Parathyroid adenoma (tissue), 2 donors: ENCODE results near the gene WBP2.

Source experiments
- H2AFZ ChIP-seq: fragments of 300-600 bp; sonication (generic); one replicate; pipeline ENCODE4 v1.7.0; 2017; ENCODE audit warnings: antibody characterized with exemption, mild to moderate bottlenecking
- H3K27ac ChIP-seq: fragments of 300-600 bp; sonication (generic); one replicate; pipeline ENCODE4 v1.7.0; 2017
- H3K27me3 ChIP-seq: fragments of 300-600 bp; sonication (generic); one replicate; pipeline ENCODE4 v1.7.0; 2017; ENCODE audit warnings: low read length; ENCODE audit not compliant: control insufficient read depth, insufficient read depth
- H3K36me3 ChIP-seq: fragments of 300-600 bp; sonication (generic); one replicate; pipeline ENCODE4 v1.7.0; 2017; ENCODE audit warnings: low read length; ENCODE audit not compliant: control insufficient read depth, insufficient read depth
- H3K4me1 ChIP-seq: fragments of 300-600 bp; sonication (generic); one replicate; pipeline ENCODE4 v1.7.0; 2017; ENCODE audit warnings: control low read depth
- H3K4me2 ChIP-seq: fragments of 300-600 bp; sonication (generic); one replicate; pipeline ENCODE4 v1.7.0; 2017; ENCODE audit warnings: low read length
- H3K4me3 ChIP-seq: fragments of 300-600 bp; sonication (generic); one replicate; pipeline ENCODE4 v1.7.0; 2017; ENCODE audit warnings: low read depth, low read length
- H3K79me2 ChIP-seq: fragments of 300-600 bp; sonication (generic); one replicate; pipeline ENCODE4 v1.7.0; 2017; ENCODE audit warnings: control low read depth
- H3K9ac ChIP-seq: fragments of 300-600 bp; sonication (generic); one replicate; pipeline ENCODE4 v1.7.0; 2017; ENCODE audit warnings: mild to moderate bottlenecking
- H3K9me3 ChIP-seq: fragments of 300-600 bp; sonication (generic); one replicate; pipeline ENCODE4 v1.7.0; 2017; ENCODE audit warnings: low read length; ENCODE audit not compliant: control insufficient read depth
- TF ChIP-seq, protein P1 (sequence below): fragments of 300-600 bp; sonication (generic); IDR thresholded peaks from one replicate; pipeline ENCODE4 v1.7.0; 2017; ENCODE audit warnings: antibody characterized with exemption, mild to moderate bottlenecking
- donor health status: primary hyperparathyroidism.

WBP2 gene

DNA sequence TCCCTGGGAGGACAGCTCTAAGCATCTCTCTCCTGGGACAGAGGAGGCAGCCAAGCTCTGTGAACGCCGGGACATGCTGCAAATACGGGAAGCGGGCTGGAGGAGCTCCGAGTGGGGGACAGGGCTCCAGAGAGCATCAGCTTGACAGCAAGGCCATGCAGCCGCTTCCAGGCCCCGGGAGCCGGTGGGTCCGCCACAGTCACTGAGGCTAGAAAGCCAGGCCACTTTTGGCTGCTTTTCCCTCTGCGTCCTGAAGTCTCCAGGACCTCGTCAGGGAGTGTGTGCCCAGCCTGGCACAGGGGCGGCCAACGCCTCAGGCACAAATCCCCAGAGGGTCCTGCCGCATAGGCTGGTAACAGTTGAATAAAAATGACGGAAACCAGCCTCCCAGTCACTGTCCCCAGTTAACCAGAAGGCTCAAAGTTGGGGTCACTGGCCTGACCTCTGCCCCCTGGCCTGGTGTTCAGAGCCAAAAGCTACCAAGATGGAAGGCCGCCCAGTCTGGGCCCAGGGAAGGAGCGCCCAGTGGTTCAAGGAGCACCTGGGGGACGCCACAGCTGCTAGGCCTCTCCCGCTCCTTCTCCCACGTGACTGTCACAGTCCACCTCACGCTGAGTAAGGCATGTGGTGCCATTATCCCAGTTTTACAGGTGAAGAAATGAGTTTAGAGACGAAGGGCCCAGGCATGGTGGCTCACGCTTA is 44.8 kb upstream of the WBP2 start:
- no peaks in the 10 kb centered on the region for H3K27me3 ChIP-seq
- no peak overlapping the region for H3K4me2 ChIP-seq
- H3K9ac ChIP-seq: no peak overlapping the region
- peaks cover 21% of the 10 kb centered on the region for H3K79me2 ChIP-seq
- H3K36me3 ChIP-seq: no peaks in the 10 kb centered on the region
- no peak overlapping the region for H3K4me3 ChIP-seq
- H2AFZ ChIP-seq: no peak overlapping the region
- TF ChIP-seq, protein P1, sequence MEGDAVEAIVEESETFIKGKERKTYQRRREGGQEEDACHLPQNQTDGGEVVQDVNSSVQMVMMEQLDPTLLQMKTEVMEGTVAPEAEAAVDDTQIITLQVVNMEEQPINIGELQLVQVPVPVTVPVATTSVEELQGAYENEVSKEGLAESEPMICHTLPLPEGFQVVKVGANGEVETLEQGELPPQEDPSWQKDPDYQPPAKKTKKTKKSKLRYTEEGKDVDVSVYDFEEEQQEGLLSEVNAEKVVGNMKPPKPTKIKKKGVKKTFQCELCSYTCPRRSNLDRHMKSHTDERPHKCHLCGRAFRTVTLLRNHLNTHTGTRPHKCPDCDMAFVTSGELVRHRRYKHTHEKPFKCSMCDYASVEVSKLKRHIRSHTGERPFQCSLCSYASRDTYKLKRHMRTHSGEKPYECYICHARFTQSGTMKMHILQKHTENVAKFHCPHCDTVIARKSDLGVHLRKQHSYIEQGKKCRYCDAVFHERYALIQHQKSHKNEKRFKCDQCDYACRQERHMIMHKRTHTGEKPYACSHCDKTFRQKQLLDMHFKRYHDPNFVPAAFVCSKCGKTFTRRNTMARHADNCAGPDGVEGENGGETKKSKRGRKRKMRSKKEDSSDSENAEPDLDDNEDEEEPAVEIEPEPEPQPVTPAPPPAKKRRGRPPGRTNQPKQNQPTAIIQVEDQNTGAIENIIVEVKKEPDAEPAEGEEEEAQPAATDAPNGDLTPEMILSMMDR: no peak
- no peaks in the 10 kb centered on the region for H3K9me3 ChIP-seq
- peaks cover 12% of the 10 kb centered on the region for H3K4me1 ChIP-seq
- H3K27ac ChIP-seq: no peak overlapping the region

DNA sequence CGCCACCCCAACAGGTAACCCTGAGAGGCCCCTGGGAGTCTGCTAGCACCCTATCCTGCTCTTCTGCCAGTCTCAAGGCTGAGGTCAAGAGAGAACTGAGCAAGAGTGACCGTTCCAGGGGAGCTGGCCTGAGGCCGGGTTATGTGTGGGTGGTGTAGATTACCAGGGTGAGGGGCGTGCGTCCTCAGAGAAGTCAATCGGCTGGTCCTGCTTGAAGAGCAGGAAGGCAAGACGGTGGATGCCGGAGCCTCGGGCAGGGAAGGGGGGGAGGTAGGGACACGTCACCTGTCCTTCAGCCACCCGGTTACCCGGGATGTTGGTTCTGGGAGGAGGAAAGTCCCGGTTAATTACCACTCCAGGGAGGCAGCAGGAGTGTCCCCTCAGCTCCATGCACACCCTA is 44.2 kb upstream of the WBP2 start:
- Histone ChIP-seq H3K79me2 (peaks cover 21% of the 10 kb centered on the region), H2AFZ (no peak overlapping the region)
- TF ChIP-seq, protein P1: no peak

DNA sequence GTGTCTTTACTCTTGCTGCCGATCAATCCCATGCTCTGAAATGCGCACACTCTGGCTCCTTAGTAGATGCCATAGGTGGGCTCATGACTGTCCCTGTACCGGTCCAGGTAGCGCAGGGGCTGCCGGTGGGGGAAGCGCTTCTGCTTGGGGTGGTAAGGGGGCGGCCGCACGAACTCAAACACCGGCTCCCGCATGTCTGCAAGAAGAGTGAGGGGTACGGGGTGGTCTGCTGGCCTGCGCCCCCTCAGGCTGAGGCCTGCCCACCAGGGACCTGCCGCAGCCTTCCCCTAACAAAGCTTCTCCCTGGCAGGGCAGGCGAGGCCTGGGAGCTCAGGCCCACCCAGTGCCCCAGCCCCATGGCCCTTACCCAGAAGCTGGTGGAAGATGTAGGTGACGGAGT is 43.7 kb upstream of the WBP2 start:
- no peak overlapping the region for H3K9ac ChIP-seq
- H2AFZ ChIP-seq: no peak overlapping the region
- H3K4me3 ChIP-seq: no peak overlapping the region
- H3K27me3 ChIP-seq: no peaks in the 10 kb centered on the region
- H3K9me3 ChIP-seq: no peaks in the 10 kb centered on the region
- H3K4me1 ChIP-seq: peaks cover 11% of the 10 kb centered on the region
- no peaks in the 10 kb centered on the region for H3K36me3 ChIP-seq
- no peak overlapping the region for H3K27ac ChIP-seq
- H3K79me2 ChIP-seq: peaks cover 21% of the 10 kb centered on the region
- H3K4me2 ChIP-seq: no peak overlapping the region
- TF ChIP-seq, protein P1: no peak

More for the DNA sequence above, 44.2 kb upstream of the WBP2 start:
- Histone ChIP-seq H3K4me1 (peaks cover 12% of the 10 kb centered on the region), H3K9ac (no peak overlapping the region), H3K9me3 (no peaks in the 10 kb centered on the region), H3K36me3 (no peaks in the 10 kb centered on the region), H3K27ac (no peak overlapping the region), H3K4me3 (no peak overlapping the region), H3K27me3 (no peaks in the 10 kb centered on the region), H3K4me2 (no peak overlapping the region)

DNA sequence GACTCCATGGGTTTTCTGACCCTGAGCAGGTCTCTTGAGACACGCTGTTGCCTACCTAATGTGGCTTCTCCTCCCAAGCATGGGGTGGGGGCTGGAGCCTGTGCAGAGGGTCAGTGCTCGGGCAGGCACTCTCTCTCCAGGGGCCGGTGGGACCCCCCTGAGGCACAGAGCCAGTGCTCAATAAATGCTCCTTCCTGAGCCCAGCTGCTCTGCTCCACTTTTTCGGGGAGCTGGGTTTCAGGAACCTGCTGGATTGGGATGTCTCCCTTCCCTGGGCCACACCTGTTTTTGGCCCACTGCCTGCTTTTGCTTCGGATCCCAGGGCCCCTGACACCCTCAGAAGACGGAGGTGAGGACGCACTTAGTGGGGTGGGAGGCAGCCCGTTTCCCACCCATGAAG is 42.9 kb upstream of the WBP2 start:
- Histone ChIP-seq H3K9ac (no peak overlapping the region), H3K27ac (no peak overlapping the region), H3K27me3 (no peaks in the 10 kb centered on the region), H2AFZ (no peak overlapping the region), H3K4me3 (no peak overlapping the region), H3K4me2 (no peak overlapping the region), H3K4me1 (peaks cover 9% of the 10 kb centered on the region), H3K9me3 (no peaks in the 10 kb centered on the region), H3K79me2 (peaks cover 19% of the 10 kb centered on the region), H3K36me3 (no peaks in the 10 kb centered on the region)
- TF ChIP-seq, protein P1: no peak
